Measurements from ENCODE around the gene ADD2.

- no peak for TF ChIP-seq ZNF70 (CRISPR knock-in tag; IDR thresholded peaks at IDR 0.05)
- no peak for TF ChIP-seq POU6F1 (CRISPR knock-in tag; IDR thresholded peaks at IDR 0.05; ENCODE audit: borderline replicate concordance, low read depth)
- TF ChIP-seq ZC3H10 (CRISPR knock-in tag; IDR thresholded peaks at IDR 0.05), result no peak
- no peak for TF ChIP-seq RARB (CRISPR knock-in tag; IDR thresholded peaks at IDR 0.05)
- no peak for TF ChIP-seq ISL1 (CRISPR knock-in tag; IDR thresholded peaks at IDR 0.05)
- TF ChIP-seq CREB5 (CRISPR knock-in tag; IDR thresholded peaks at IDR 0.05; ENCODE audit: low read depth), result no peak
- TF ChIP-seq ZFP30 (CRISPR knock-in tag; IDR thresholded peaks at IDR 0.05), result no peak
- TF ChIP-seq ARNTL (CRISPR knock-in tag; IDR thresholded peaks at IDR 0.05; ENCODE audit: borderline replicate concordance, low read depth), result no peak
- TF ChIP-seq SNAI2 (CRISPR knock-in tag; IDR thresholded peaks at IDR 0.05), result no peak
These were observed 40.9 kb downstream of the ADD2 start for GRCh38 chr2:70726947-70727725.

Data from SK-N-SH treated with all-trans-retinoic acid at 6 μM for 48 hours (cell line).